IPS-15b (cell line): ENCODE results near the gene KIF26B.
"Not testable (repeated sequence)": the region's sequence is repeated elsewhere in the genome, so short reads cannot be mapped to it uniquely, and the experiment has no call there.

Experiments
- H3K27me3 ChIP-seq: one replicate; pipeline ENCODE4 v1.6.1; 2013; ENCODE audit warnings: low read length; ENCODE audit not compliant: control insufficient read depth, insufficient read depth
- H3K36me3 ChIP-seq: one replicate; pipeline ENCODE4 v1.6.1; 2013; ENCODE audit warnings: low read length; ENCODE audit not compliant: control insufficient read depth, insufficient read depth
- H3K4me1 ChIP-seq: one replicate; pipeline ENCODE4 v1.6.1; 2013; ENCODE audit warnings: mild to moderate bottlenecking, low read length; ENCODE audit not compliant: control insufficient read depth, insufficient read depth
- H3K4me3 ChIP-seq: one replicate; pipeline ENCODE4 v1.5.1; 2013; ENCODE audit warnings: low read depth, low read length
- H3K9ac ChIP-seq: one replicate; pipeline ENCODE4 v1.6.1; 2013; ENCODE audit warnings: low read depth, mild to moderate bottlenecking, low read length
- H3K9me3 ChIP-seq: one replicate; pipeline ENCODE4 v1.6.1; 2013; ENCODE audit warnings: mild to moderate bottlenecking, low read length; ENCODE audit not compliant: control insufficient read depth, insufficient read depth

Gene KIF26B

DNA sequence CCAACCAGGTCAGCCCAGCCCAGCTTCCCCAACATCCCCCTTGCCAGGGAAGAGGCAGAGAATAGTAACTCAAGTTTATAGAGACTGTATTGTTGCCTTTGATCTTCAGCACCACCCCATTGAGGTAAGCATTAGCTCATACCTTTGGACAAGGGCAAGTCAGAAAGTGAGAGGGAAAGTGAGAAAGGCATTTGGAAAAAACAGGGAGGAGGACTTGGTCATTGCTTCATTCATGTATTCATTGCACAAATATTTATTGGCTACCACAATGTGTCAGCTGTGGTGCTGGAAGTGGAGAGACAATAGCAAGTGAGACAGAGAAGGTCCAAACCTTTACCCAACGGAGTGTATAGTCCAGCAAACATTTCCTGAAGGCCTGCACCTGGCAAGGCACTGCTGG, 561.2 kb downstream of the KIF26B start:
- Histone ChIP-seq H3K9me3 (no peaks in the 10 kb centered on the region), H3K4me1 (no peaks in the 10 kb centered on the region), H3K27me3 (no peaks in the 10 kb centered on the region), H3K4me3 (no peak overlapping the region), H3K9ac (no peak overlapping the region), H3K36me3 (no peaks in the 10 kb centered on the region)

DNA sequence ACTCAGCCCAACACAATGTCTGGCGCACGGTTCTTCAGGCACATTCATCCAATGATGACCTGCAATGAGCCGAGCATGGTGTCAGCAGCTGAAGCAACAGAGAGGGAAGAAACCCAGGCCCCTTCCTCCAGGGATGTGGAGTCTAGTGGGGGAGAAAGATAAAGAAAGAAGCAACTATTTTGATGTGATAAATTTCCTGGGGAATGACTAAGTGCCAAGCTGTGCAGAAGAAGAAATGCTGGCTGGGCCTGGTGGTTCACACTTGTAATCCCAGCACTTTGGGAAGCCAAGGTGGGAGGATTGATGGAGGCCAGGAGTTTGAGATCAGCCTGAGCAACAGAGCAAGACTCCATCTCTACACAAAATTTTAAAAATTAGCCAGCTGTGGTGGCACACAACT, 561.8 kb downstream of the KIF26B start:
- Histone ChIP-seq H3K4me1 (no peaks in the 10 kb centered on the region), H3K9ac (no peak overlapping the region), H3K36me3 (no peaks in the 10 kb centered on the region), H3K4me3 (no peak overlapping the region), H3K27me3 (no peaks in the 10 kb centered on the region), H3K9me3 (no peaks in the 10 kb centered on the region)

DNA sequence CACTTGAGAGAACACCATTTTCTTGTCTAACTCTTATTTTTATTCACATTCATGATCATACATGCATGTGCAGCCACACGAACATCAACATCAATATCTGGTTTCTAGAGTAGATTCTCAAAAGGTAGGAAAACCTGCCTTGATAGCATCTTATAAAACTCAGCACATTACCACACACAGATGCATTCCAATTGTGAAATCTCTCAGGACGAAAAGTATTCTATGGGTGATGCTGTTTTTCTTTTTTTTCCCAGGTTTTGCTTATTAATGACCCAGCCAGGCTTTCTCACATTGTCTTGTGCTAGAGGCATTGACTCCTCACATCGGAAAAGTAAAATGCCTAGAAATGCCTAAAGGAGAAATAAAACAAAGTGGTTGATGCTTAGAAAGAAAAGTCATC, 562.8 kb downstream of the KIF26B start:
- no peaks in the 10 kb centered on the region for H3K27me3 ChIP-seq
- no peaks in the 10 kb centered on the region for H3K36me3 ChIP-seq
- no peaks in the 10 kb centered on the region for H3K9me3 ChIP-seq
- no peaks in the 10 kb centered on the region for H3K4me1 ChIP-seq
- H3K4me3 ChIP-seq, result no peak overlapping the region
- H3K9ac ChIP-seq, result no peak overlapping the region

GRCh38 chr1:245718123-245718522, 563.3 kb downstream of the KIF26B start:
- no peaks in the 10 kb centered on the region for H3K4me1 ChIP-seq
- H3K27me3 ChIP-seq, result no peaks in the 10 kb centered on the region
- no peak overlapping the region for H3K4me3 ChIP-seq
- no peaks in the 10 kb centered on the region for H3K36me3 ChIP-seq
- H3K9ac ChIP-seq, result no peak overlapping the region
- H3K9me3 ChIP-seq, result no peaks in the 10 kb centered on the region

- Histone ChIP-seq H3K9me3 (no peaks in the 10 kb centered on the region), H3K27me3 (no peaks in the 10 kb centered on the region), H3K4me1 (no peaks in the 10 kb centered on the region), H3K4me3 (no peak overlapping the region), H3K9ac (no peak overlapping the region), H3K36me3 (no peaks in the 10 kb centered on the region)
Measured at GRCh38 chr1:245718951-245719350, 564.2 kb downstream of the KIF26B start.

DNA sequence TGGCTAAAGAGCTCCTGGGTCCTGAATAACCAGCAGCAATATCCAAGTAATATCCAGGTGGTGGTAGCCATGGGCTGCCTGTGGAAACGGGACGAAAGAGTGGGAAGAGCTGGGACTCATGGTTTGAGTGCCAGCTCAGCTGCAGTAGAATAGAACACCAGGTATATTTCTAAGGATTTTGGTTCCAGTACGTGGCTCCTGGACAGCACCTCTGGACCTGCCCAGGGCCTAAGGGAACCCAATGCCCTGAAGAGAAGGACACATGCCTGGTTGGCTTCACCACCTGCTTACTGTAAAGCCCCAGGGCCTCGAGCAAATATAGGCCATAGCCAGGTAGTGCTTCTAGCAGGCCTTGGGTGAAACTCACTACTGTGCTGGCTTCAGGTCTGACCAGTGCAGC, 566.7 kb downstream of the KIF26B start:
- H3K36me3 ChIP-seq, result no peaks in the 10 kb centered on the region
- no peak overlapping the region for H3K4me3 ChIP-seq
- no peaks in the 10 kb centered on the region for H3K4me1 ChIP-seq
- no peaks in the 10 kb centered on the region for H3K9me3 ChIP-seq
- H3K9ac ChIP-seq, result no peak overlapping the region
- no peaks in the 10 kb centered on the region for H3K27me3 ChIP-seq

GRCh38 chr1:245728035-245728434, 573.2 kb downstream of the KIF26B start:
- H3K9me3 ChIP-seq, H3K9ac ChIP-seq: not testable (repeated sequence)

DNA sequence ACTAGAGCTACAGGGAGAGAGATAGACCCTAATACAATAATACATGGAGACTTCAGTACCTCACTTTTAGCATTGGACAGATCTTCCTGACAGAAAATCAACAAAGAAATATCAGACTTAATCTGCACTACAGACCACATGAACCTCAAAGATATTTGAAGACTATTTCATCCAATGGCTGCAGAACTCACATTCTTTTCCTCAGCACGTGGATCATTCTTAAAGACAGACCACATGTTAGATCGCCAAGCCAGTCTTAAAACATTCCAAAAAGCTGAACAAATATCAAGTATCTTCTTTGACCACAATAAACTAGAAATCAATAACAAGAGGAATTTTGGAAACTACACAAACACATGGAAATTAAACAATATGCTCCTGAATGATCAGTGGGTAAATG, 576.0 kb downstream of the KIF26B start:
- Histone ChIP-seq H3K4me3 (no peak overlapping the region), H3K9ac (no peak overlapping the region), H3K9me3 (no peaks in the 10 kb centered on the region), H3K27me3 (no peaks in the 10 kb centered on the region), H3K36me3 (no peaks in the 10 kb centered on the region), H3K4me1 (no peaks in the 10 kb centered on the region)

More at GRCh38 chr1:245728035-245728434, 573.2 kb downstream of the KIF26B start:
- H3K4me3 ChIP-seq, H3K27me3 ChIP-seq, H3K36me3 ChIP-seq, H3K4me1 ChIP-seq: not testable (repeated sequence)

- H3K36me3 ChIP-seq, H3K9me3 ChIP-seq, H3K27me3 ChIP-seq, H3K9ac ChIP-seq, H3K4me1 ChIP-seq, H3K4me3 ChIP-seq: not testable (repeated sequence)
Measured at GRCh38 chr1:245740336-245740735, 585.6 kb downstream of the KIF26B start.

DNA sequence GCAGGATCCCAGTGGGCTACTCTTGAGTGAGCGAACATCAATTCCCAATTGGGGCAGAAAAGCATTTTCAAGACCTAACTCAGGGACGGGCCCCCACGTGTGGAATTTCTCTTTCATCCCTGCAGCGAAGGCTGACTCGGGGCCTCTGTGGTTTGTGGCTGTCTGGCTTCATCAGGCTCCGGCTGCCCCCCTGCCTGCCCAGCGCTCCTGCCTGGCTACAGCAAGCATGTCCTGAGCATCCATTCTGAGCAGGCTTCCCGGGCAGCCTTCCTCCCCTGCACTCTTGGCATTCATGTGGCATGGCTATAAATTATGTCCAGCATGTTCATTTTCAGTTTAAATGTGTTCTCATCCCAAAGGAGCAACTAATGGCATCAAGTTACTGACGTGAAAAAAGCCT, 588.1 kb downstream of the KIF26B start:
- Histone ChIP-seq H3K9ac (no peak overlapping the region), H3K9me3 (no peaks in the 10 kb centered on the region), H3K4me3 (no peak overlapping the region), H3K27me3 (no peaks in the 10 kb centered on the region), H3K36me3 (no peaks in the 10 kb centered on the region), H3K4me1 (no peaks in the 10 kb centered on the region)

DNA sequence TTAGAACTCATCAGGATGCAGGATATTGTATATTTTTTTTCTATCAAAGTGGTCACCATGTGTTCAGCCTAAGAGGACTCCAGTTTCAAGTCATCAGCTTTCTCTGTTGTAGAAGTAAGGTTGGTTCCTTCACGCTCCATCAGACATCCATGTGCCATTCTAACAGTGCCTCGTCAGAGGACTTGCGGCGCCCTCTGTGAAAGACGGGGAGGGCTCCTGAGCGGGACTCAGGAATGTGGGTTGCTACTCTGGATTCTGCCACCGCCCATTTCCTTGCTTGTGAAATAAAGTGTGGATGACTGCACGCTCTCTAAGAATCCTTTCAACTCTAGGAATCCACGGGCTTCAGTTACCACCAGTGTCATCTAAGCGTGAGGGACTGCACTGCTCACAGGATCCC, 593.5 kb downstream of the KIF26B start:
- Histone ChIP-seq H3K9me3 (no peaks in the 10 kb centered on the region), H3K36me3 (no peaks in the 10 kb centered on the region), H3K9ac (no peak overlapping the region), H3K4me3 (no peak overlapping the region), H3K4me1 (peaks cover 3% of the 10 kb centered on the region), H3K27me3 (no peaks in the 10 kb centered on the region)

GRCh38 chr1:245748646-245749045, 593.9 kb downstream of the KIF26B start:
- Histone ChIP-seq H3K4me3 (no peak overlapping the region), H3K9ac (no peak overlapping the region), H3K9me3 (no peaks in the 10 kb centered on the region), H3K27me3 (no peaks in the 10 kb centered on the region), H3K4me1 (peaks cover 3% of the 10 kb centered on the region), H3K36me3 (no peaks in the 10 kb centered on the region)

GRCh38 chr1:245749053-245749452, 594.3 kb downstream of the KIF26B start:
- Histone ChIP-seq H3K27me3 (no peaks in the 10 kb centered on the region), H3K4me3 (no peak overlapping the region), H3K9me3 (no peaks in the 10 kb centered on the region), H3K36me3 (no peaks in the 10 kb centered on the region), H3K4me1 (peaks cover 3% of the 10 kb centered on the region), H3K9ac (no peak overlapping the region)
